ENCODE measurements around the gene DYSF.

DYSF gene

GRCh38 chr2:71675296-71675695 is 221.9 kb downstream of the DYSF start:
- DNase-seq (ENCODE audit: low read depth), result no peak

- no peak for DNase-seq (ENCODE audit: low read depth)
These were observed 225.5 kb downstream of the DYSF start for GRCh38 chr2:71678874-71679273.

GRCh38 chr2:71679491-71679890 is 226.1 kb downstream of the DYSF start:
- no peak for DNase-seq (ENCODE audit: low read depth)

- DNase-seq (ENCODE audit: low read depth), result no peak
These were observed 227.6 kb downstream of the DYSF start for GRCh38 chr2:71680925-71681324.

GRCh38 chr2:71681626-71682025 is 228.3 kb downstream of the DYSF start:
- DNase-seq (ENCODE audit: low read depth), result no peak

GRCh38 chr2:71682341-71682740 is 229.0 kb downstream of the DYSF start:
- DNase-seq (ENCODE audit: low read depth), result no peak

GRCh38 chr2:71683070-71683469 is 229.7 kb downstream of the DYSF start:
- DNase-seq (ENCODE audit: low read depth), result no peak

GRCh38 chr2:71683666-71684065 is 230.3 kb downstream of the DYSF start:
- DNase-seq (ENCODE audit: low read depth), result no peak

GRCh38 chr2:71684226-71685072 is 231.1 kb downstream of the DYSF start:
- no peak for DNase-seq (ENCODE audit: low read depth)

- DNase-seq (ENCODE audit: low read depth), result no peak
These were observed 231.9 kb downstream of the DYSF start for GRCh38 chr2:71685073-71685848.

GRCh38 chr2:71685941-71686611 is 232.7 kb downstream of the DYSF start:
- DNase-seq (ENCODE audit: low read depth), result no peak

- no peak for DNase-seq (ENCODE audit: low read depth)
These were observed 233.4 kb downstream of the DYSF start for GRCh38 chr2:71686781-71687180.

- DNase-seq (ENCODE audit: low read depth), result no peak
These were observed 234.1 kb downstream of the DYSF start for GRCh38 chr2:71687412-71687811.

- DNase-seq (ENCODE audit: low read depth), result no peak
These were observed 235.2 kb downstream of the DYSF start for GRCh38 chr2:71688530-71688929.

GRCh38 chr2:71689393-71689792 is 236.0 kb downstream of the DYSF start:
- DNase-seq (ENCODE audit: low read depth), result no peak

- no peak for DNase-seq (ENCODE audit: low read depth)
These were observed 236.8 kb downstream of the DYSF start for GRCh38 chr2:71689968-71690834.

- no peak for DNase-seq (ENCODE audit: low read depth)
These were observed 237.6 kb downstream of the DYSF start for GRCh38 chr2:71690876-71691475.

- no peak for DNase-seq (ENCODE audit: low read depth)
These were observed 238.5 kb downstream of the DYSF start for GRCh38 chr2:71691747-71692441.

- DNase-seq (ENCODE audit: low read depth), result no peak
These were observed 239.4 kb downstream of the DYSF start for GRCh38 chr2:71692621-71693277.

All from activated T-cell treated with anti-CD3 and anti-CD28 coated beads for 48 hours (primary cell).